K562 treated with DMSO at 1 percent for 12 hours (cell line): ENCODE data around the gene ZNF595. TPM values are rescaled to one million over a fixed set of nuclear protein-coding genes. Genes with fewer than 3 reads are reported as not detected.

Source experiments
- total RNA-seq: library from RNA; unstranded; fragments of 300-600 nt; gene quantifications from 2 replicates; pipeline ENCODE4 v1.2.3, GENCODE V29; 2022; ENCODE audit not compliant: insufficient read depth

ZNF595 gene
- total RNA-seq, result 89.5 and 258 TPM in 2 replicates

GRCh38 chr4:52804-53479 lies at the start of gene ZNF595:
Gene ZNF595, plus strand, starts transcription at chr4:53321. Its CDS starts 168 bp downstream, at chr4:53489.

DNA sequence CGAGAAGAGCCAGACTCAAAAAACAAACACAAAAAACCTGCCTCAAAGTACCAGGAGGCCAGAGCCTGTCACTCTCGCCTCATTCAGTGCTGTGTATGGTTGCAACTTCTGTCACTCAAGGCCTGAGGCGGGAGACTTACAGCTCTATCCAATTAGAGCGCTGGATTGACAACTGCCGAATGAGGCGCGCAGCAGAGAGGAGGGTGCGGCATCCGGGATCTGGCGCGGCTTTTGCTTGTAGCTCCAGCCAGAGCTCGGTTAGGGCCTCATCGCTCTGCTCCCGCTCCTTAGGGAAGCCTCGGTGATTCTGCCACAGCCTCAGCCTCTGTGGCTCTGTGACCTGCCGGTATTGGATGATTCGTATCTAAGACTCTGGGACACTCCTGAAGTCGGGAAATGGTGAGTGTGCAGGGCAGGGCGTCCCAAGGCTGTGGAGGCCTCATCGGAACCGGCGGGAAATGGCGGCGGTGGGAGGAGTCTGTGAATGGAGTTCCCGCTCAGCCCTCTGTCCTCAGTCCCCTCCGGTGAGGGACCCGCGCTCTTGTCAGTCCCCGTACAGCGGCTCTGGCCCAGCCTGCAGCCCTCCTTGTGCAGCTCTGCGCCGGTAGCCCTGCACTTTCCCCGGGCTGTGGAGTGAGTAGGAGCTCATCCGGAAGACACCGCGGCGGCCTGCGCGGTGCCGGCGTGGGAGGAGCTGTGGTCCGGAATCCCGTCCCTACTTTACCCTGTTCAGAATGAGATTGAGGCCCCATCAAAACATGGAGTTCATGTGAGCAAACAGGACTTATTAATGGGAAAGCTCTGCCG lies 71.4 kb downstream of the ZNF595 start, which contains the start of gene ZNF718:
Gene ZNF718, plus strand, starts transcription at position 227 of the 807 bp plus-strand sequence. Its CDS starts 170 bp downstream, at position 397.

Other genes starting within 250 kb of the ZNF595 start
- gene ZNF718, start 71.2 kb downstream of the ZNF595 start, total RNA-seq, result 3.8 and 5.8 TPM in 2 replicates